IMR-90 (cell line): ENCODE measurements around the gene CDH2. TPM values are rescaled to one million over a fixed set of nuclear protein-coding genes. Genes with fewer than 3 reads are reported as not detected.

Source experiments
- ATAC-seq: fragments of 200-7000 bp; cut with Tn5 transposase; 2 replicates; pipeline ENCODE4 v1.9.1; 2020; ENCODE audit warnings: low read depth, mild to moderate bottlenecking, moderate library complexity
- BruUV-seq: library from RNA; stranded (reverse); fragments of 400-500 nt; replicated peaks from 2 replicates; lab custom pipeline; 2021; lab: Mats Ljungman, UMichigan
- CTCF ChIA-PET: fragments of 300-600 bp; formaldehyde crosslinking; extraction: SDS; loops from one replicate; lab custom pipeline; 2021; ENCODE audit warnings: antibody characterized with exemption; lab: Yijun Ruan, JAX
- POLR2A ChIA-PET: fragments of 300-600 bp; sonication (Branson Sonifier 250); formaldehyde crosslinking; loops from one replicate; lab custom pipeline; 2022; ENCODE audit warnings: antibody characterized with exemption; ENCODE audit not compliant: unreplicated experiment; lab: Charles Lee
- DNase-seq: peaks from one replicate; pipeline ENCODE4 v3.0.0; 2013
- H2AFZ ChIP-seq: replicated peaks from 2 replicates; pipeline ENCODE3; 2013; ENCODE audit warnings: low read length, mild to moderate bottlenecking; ENCODE audit not compliant: poor library complexity
- H2AK5ac ChIP-seq: 2 replicates; pipeline ENCODE4 v1.6.1; 2013; ENCODE audit warnings: low read depth, low read length, inconsistent platforms
- H2AK9ac ChIP-seq: replicated peaks from 2 replicates; pipeline ENCODE3; 2013; ENCODE audit warnings: mild to moderate bottlenecking, low read depth, low read length, moderate library complexity; ENCODE audit not compliant: poor library complexity
- H2BK120ac ChIP-seq: 2 replicates; pipeline ENCODE4 v1.6.1; 2013; ENCODE audit warnings: low read depth, low read length, inconsistent platforms
- H2BK15ac ChIP-seq: 3 replicates; pipeline ENCODE4 v1.6.1; 2013; ENCODE audit warnings: low read depth, low read length, inconsistent platforms
- H2BK20ac ChIP-seq: 2 replicates; pipeline ENCODE4 v1.6.1; 2013; ENCODE audit warnings: low read depth, mild to moderate bottlenecking, inconsistent platforms, low read length, moderate library complexity
- H2BK5ac ChIP-seq: 2 replicates; pipeline ENCODE4 v1.6.1; 2013; ENCODE audit warnings: mild to moderate bottlenecking, low read depth, low read length, inconsistent platforms; ENCODE audit not compliant: poor library complexity, severe bottlenecking
- H3K14ac ChIP-seq: replicated peaks from 2 replicates; pipeline ENCODE4 v1.6.1; 2013; ENCODE audit warnings: low read depth, low read length, inconsistent platforms
- H3K18ac ChIP-seq: 2 replicates; pipeline ENCODE4 v1.6.1; 2013; ENCODE audit warnings: low read depth, low read length, control low read depth
- H3K23ac ChIP-seq: 2 replicates; pipeline ENCODE4 v1.6.1; 2013; ENCODE audit warnings: low read depth, low read length, inconsistent platforms
- H3K27ac ChIP-seq: 2 replicates; pipeline ENCODE4 v1.5.1; 2013; ENCODE audit warnings: mild to moderate bottlenecking, control low read depth, low read length; ENCODE audit not compliant: insufficient read depth
- H3K27me3 ChIP-seq: 2 replicates; pipeline ENCODE4 v1.6.1; 2013; ENCODE audit warnings: low read length; ENCODE audit not compliant: control insufficient read depth, insufficient read depth
- H3K36me3 ChIP-seq: 2 replicates; pipeline ENCODE4 v1.6.1; 2013; ENCODE audit warnings: low read length, mixed read lengths; ENCODE audit not compliant: control insufficient read depth, insufficient read depth
- H3K4ac ChIP-seq: 2 replicates; pipeline ENCODE4 v1.6.1; 2013; ENCODE audit warnings: low read depth, low read length, inconsistent platforms
- H3K4me1 ChIP-seq: 2 replicates; pipeline ENCODE4 v1.6.1; 2013; ENCODE audit warnings: low read length, mixed read lengths; ENCODE audit not compliant: control insufficient read depth, insufficient read depth
- H3K4me2 ChIP-seq: 2 replicates; pipeline ENCODE4 v1.6.1; 2013; ENCODE audit warnings: low read depth, mild to moderate bottlenecking, control low read depth, low read length, moderate library complexity
- H3K4me3 ChIP-seq: 2 replicates; pipeline ENCODE4 v1.5.1; 2013; ENCODE audit warnings: low read depth, mild to moderate bottlenecking, control low read depth, low read length, moderate library complexity; ENCODE audit not compliant: insufficient read depth
- H3K56ac ChIP-seq: 2 replicates; pipeline ENCODE4 v1.6.1; 2013; ENCODE audit warnings: low read length, inconsistent platforms; ENCODE audit not compliant: insufficient read depth; ENCODE audit errors: extremely low read depth
- H3K79me1 ChIP-seq, 2 experiments: 2 replicates each; pipeline ENCODE4 v1.6.1; 2013; ENCODE audit warnings: low read length in 2 of 2, inconsistent platforms in 1 of 2, low read depth in 1 of 2
- H3K9ac ChIP-seq: 2 replicates; pipeline ENCODE4 v1.6.1; 2013; ENCODE audit warnings: low read depth, low read length, control low read depth
- H3K9me1 ChIP-seq: 2 replicates; pipeline ENCODE4 v1.6.1; 2013; ENCODE audit warnings: low read length, inconsistent platforms; ENCODE audit not compliant: insufficient read depth
- H3K9me3 ChIP-seq: 2 replicates; pipeline ENCODE4 v1.6.1; 2013; ENCODE audit warnings: low read length; ENCODE audit not compliant: control insufficient read depth, insufficient read depth
- H4K20me1 ChIP-seq: 2 replicates; pipeline ENCODE4 v1.6.1; 2013; ENCODE audit warnings: low read length, inconsistent platforms; ENCODE audit not compliant: insufficient read depth
- H4K5ac ChIP-seq: 2 replicates; pipeline ENCODE4 v1.6.1; 2013; ENCODE audit warnings: mild to moderate bottlenecking, low read depth, low read length, control low read depth
- H4K8ac ChIP-seq, 2 experiments: 2 replicates each; pipeline ENCODE4 v1.6.1; 2013; ENCODE audit warnings: low read depth in 2 of 2, low read length in 2 of 2, control low read depth in 1 of 2, inconsistent platforms in 1 of 2
- H4K91ac ChIP-seq: 2 replicates; pipeline ENCODE4 v1.6.1; 2013; ENCODE audit warnings: low read depth, low read length, inconsistent platforms; ENCODE audit not compliant: insufficient read depth
- BHLHE40 ChIP-seq: fragments of 150-350 bp; IDR thresholded peaks from 2 replicates; pipeline ENCODE4 v1.6.1; 2016; ENCODE audit warnings: mild to moderate bottlenecking, low read depth, low read length
- CEBPB ChIP-seq: IDR thresholded peaks from 2 replicates; pipeline ENCODE4 v1.6.1; 2012; ENCODE audit warnings: low read depth, low read length, improper control_type of control experiment
- CHD1 ChIP-seq: IDR thresholded peaks from 2 replicates; pipeline ENCODE4 v1.6.1; 2012; ENCODE audit warnings: low read depth, low read length, improper control_type of control experiment
- FOS ChIP-seq: fragments of 150-350 bp; IDR thresholded peaks from 2 replicates; pipeline ENCODE4 v1.6.1; 2016; ENCODE audit warnings: low read depth, low read length
- MAFK ChIP-seq: IDR thresholded peaks from 2 replicates; pipeline ENCODE4 v1.6.1; 2012; ENCODE audit warnings: low read depth, low read length, improper control_type of control experiment
- MAZ ChIP-seq: IDR thresholded peaks from 2 replicates; pipeline ENCODE4 v1.6.1; 2012; ENCODE audit warnings: low read depth, mild to moderate bottlenecking, low read length, improper control_type of control experiment, moderate library complexity, borderline replicate concordance
- MXI1 ChIP-seq: IDR thresholded peaks from 2 replicates; pipeline ENCODE4 v1.6.1; 2012; ENCODE audit warnings: low read depth, mild to moderate bottlenecking, low read length, moderate library complexity, borderline replicate concordance
- NFE2L2 ChIP-seq: fragments of 150-350 bp; IDR thresholded peaks from 2 replicates; pipeline ENCODE4 v1.6.1; 2016; ENCODE audit warnings: low read depth, mild to moderate bottlenecking, low read length
- POLR2A ChIP-seq: IDR thresholded peaks from 2 replicates; pipeline ENCODE4 v1.6.1; 2012; ENCODE audit warnings: mild to moderate bottlenecking, low read depth, low read length
- SMC3 ChIP-seq: fragments of 150-350 bp; IDR thresholded peaks from 2 replicates; pipeline ENCODE4 v1.6.1; 2016; ENCODE audit warnings: low read depth, mild to moderate bottlenecking, antibody characterized with exemption, low read length, moderate library complexity
- WGBS, 2 experiments: methylation state at CpG; one replicate each; pipeline versions ENCODE4 v1.1.5 to v1.1.7; 2013; ENCODE audit warnings: missing lambda C conversion rate in 2 of 2; ENCODE audit not compliant: insufficient read length in 1 of 2; ENCODE audit errors: extremely low coverage in 2 of 2; 5-methylcytosine and 5-hydroxymethylcytosine counted together
- dilution Hi-C: fragments of 300-500 bp; cut with HindIII; formaldehyde crosslinking; loops from one replicate; pipeline ENCODE4 v1.14.3; 2018; ENCODE audit warnings: low sequenced_read_pairs; ENCODE audit not compliant: unreplicated experiment
- in situ Hi-C: fragments of 300-500 bp; cut with MboI; formaldehyde crosslinking; loops from 3 replicates; pipeline ENCODE4 v1.14.3; 2019; ENCODE audit warnings: low sequenced_read_pairs, inconsistent platforms, mixed read lengths
- intact Hi-C: fragments of 100-400 bp; cut with micrococcal nuclease; formaldehyde crosslinking; loops from 2 replicates; pipeline ENCODE4 v1.10.0; 2022
- polyA plus RNA-seq, 3 experiments: library from polyadenylated mRNA; depleted of rRNA; stranded (reverse); fragments of >200 nt; gene quantifications; 2 replicates each; pipeline ENCODE4 v1.2.3, GENCODE V29; 2012; ENCODE audit warnings: low replicate concordance in 1 of 3
- total RNA-seq: library from RNA; depleted of rRNA; stranded (reverse); fragments of >200 nt; gene quantifications from 2 replicates; pipeline ENCODE4 v1.2.3, GENCODE V29; 2012
- TF ChIP-seq, protein P1 (sequence below): fragments of 150-350 bp; IDR thresholded peaks from 2 replicates; pipeline ENCODE4 v1.6.1; 2016; ENCODE audit warnings: low read depth, mild to moderate bottlenecking, low read length, moderate library complexity, borderline replicate concordance
- TF ChIP-seq, protein P2 (sequence below): conservative IDR thresholded peaks from 2 replicates; pipeline ENCODE4 v1.5.1; 2012; ENCODE audit warnings: mild to moderate bottlenecking, low read depth, low read length, improper control_type of control experiment

The CDH2 gene
- total and polyA plus RNA-seq, 2 of the 4 experiments (the other 2 are of a cell fraction) = 55.6 to 111 TPM

DNA sequence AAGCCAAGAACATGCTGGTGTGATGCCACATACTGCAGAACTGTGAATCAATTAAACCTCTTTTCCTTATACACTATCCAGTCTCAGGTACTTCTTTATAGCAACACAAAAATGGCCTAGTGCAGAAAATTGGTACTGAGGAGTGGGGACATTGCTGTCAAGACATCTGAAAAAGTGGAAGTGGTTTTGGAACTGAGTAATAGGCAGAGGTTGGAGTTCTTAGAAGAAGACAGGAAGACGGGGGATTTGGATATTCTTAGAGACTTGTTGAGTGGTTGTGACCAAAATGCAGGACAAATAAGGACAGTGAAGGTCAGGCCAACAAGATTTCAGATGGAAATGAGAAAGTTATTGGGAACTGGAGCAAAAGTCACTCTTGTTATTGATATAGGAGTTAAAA, 31.3 kb upstream of the CDH2 start:
- H3K9me3 ChIP-seq = no peaks in the 10 kb centered on the region
- no peak overlapping the region for H3K27ac ChIP-seq
- H3K23ac ChIP-seq = no peak overlapping the region
- H3K18ac ChIP-seq = no peak overlapping the region
- intact Hi-C loops = no loop called here
- no peak overlapping the region for H4K8ac ChIP-seq
- BruUV-seq = no TSS peak
- H3K14ac ChIP-seq = no peak overlapping the region
- H3K9ac ChIP-seq = no peak overlapping the region
- TF ChIP-seq CEBPB (no peak), CHD1 (no peak), MAFK (no peak), SMC3 (no peak), FOS (no peak), POLR2A (no peak), MXI1 (no peak), BHLHE40 (no peak), MAZ (no peak), NFE2L2 (no peak)
- TF ChIP-seq, protein P1, sequence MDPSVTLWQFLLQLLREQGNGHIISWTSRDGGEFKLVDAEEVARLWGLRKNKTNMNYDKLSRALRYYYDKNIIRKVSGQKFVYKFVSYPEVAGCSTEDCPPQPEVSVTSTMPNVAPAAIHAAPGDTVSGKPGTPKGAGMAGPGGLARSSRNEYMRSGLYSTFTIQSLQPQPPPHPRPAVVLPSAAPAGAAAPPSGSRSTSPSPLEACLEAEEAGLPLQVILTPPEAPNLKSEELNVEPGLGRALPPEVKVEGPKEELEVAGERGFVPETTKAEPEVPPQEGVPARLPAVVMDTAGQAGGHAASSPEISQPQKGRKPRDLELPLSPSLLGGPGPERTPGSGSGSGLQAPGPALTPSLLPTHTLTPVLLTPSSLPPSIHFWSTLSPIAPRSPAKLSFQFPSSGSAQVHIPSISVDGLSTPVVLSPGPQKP = no peak
- TF ChIP-seq, protein P2, sequence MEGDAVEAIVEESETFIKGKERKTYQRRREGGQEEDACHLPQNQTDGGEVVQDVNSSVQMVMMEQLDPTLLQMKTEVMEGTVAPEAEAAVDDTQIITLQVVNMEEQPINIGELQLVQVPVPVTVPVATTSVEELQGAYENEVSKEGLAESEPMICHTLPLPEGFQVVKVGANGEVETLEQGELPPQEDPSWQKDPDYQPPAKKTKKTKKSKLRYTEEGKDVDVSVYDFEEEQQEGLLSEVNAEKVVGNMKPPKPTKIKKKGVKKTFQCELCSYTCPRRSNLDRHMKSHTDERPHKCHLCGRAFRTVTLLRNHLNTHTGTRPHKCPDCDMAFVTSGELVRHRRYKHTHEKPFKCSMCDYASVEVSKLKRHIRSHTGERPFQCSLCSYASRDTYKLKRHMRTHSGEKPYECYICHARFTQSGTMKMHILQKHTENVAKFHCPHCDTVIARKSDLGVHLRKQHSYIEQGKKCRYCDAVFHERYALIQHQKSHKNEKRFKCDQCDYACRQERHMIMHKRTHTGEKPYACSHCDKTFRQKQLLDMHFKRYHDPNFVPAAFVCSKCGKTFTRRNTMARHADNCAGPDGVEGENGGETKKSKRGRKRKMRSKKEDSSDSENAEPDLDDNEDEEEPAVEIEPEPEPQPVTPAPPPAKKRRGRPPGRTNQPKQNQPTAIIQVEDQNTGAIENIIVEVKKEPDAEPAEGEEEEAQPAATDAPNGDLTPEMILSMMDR = no peak
- H2AK5ac ChIP-seq = no peak overlapping the region
- peaks cover 3% of the 10 kb centered on the region; the same call in 1 of the 2 replicates for H3K9me1 ChIP-seq
- dilution Hi-C loops = no loop called here
- H3K4ac ChIP-seq = no peak overlapping the region
- H2AFZ ChIP-seq = no peak overlapping the region
- ATAC-seq (no peak), DNase-seq (no peak)
- WGBS, 2 experiments = no CpG with 5 or more reads among the region's 1 CpG
- no peaks in the 10 kb centered on the region for H3K36me3 ChIP-seq
- no peak overlapping the region for H3K4me2 ChIP-seq
- no peaks in the 10 kb centered on the region for H3K27me3 ChIP-seq
- H3K56ac ChIP-seq = no peak overlapping the region
- H2BK5ac ChIP-seq = no peak overlapping the region
- ChIA-PET POLR2A (no interaction called here), CTCF (no interaction called here)
- H4K20me1 ChIP-seq = no peaks in the 10 kb centered on the region
- H3K4me1 ChIP-seq = peaks cover 3% of the 10 kb centered on the region
- no peak overlapping the region for H4K5ac ChIP-seq
- no peaks in the 10 kb centered on the region for H3K79me1 ChIP-seq
- no peak overlapping the region for H2BK20ac ChIP-seq
- no peak overlapping the region for H3K4me3 ChIP-seq
- in situ Hi-C loops = no loop called here
- no peak overlapping the region for H2BK120ac ChIP-seq
- no peak overlapping the region for H2AK9ac ChIP-seq
- no peak overlapping the region for H4K91ac ChIP-seq
- H2BK15ac ChIP-seq = no peak overlapping the region
